NCI-H2227 treated with DMSO at 0.1 percent for 48 hours (cell line): Measurements from ENCODE around the gene APOB.
A peak's percentile ranks its signal among the peaks of the same experiment; 100 is the strongest.

ENCODE experiments used
- DNase-seq: peaks from one replicate; lab custom pipeline; 2025; lab: John Stamatoyannopoulos, UW

Gene APOB

DNA sequence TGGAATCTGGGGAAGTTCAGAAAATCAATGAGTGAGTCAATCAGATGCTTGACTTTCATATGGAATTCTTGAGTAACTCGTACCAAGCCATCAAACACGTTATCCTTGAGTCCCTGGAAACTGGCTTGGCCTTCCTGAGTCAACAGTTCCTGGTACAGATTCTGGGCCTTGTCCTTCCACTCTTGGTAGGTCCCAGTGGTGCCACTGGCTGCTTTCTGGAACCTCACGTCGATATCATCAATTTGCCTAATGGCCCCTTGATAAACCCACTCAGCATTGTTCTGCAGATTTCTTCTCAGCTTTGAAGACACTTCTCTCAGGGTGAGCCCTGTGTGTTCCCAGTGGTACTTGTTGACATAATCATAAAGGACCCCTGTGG lies 41.1 kb downstream of the APOB start:
- no peak for DNase-seq

DNA sequence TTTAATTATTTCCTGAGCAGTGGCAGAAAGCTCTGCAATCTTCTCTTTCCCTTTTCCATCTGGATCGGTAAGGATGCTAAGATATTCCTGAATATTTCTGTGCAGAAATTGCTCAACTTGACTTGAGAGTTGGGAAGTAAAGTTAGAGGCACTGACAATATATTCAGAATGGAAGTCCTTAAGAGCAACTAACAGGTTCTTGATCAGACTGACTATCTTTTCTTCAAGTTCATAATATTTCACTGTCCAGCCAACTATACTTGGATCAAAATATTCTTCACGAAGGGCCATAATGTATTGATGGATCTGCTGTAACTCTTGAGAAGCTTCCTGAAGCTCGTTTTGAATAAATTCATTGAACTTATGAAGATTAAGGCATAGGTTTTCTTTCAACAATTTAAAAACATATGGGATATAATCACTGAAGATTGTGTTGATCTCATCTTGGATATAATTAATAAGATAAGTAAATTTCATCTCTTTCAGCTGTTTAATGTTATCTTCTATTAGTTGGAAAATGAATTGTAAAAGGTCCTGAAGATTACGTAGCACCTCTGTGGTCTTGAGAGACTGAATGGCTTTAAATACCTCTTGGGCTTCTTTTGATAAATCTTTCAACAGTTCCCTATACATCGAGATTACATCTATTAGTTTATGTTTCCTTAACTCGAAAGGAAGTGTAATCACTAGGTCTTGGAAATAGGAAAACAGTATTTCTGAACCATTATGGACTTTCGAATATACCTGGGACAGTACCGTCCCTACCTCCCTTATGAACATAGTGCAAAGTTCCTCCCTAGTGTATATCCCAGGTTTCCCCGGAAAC lies 41.7 kb downstream of the APOB start:
- no peak for DNase-seq

GRCh38 chr2:21001225-21001946 lies 42.5 kb downstream of the APOB start:
- no peak for DNase-seq

DNA sequence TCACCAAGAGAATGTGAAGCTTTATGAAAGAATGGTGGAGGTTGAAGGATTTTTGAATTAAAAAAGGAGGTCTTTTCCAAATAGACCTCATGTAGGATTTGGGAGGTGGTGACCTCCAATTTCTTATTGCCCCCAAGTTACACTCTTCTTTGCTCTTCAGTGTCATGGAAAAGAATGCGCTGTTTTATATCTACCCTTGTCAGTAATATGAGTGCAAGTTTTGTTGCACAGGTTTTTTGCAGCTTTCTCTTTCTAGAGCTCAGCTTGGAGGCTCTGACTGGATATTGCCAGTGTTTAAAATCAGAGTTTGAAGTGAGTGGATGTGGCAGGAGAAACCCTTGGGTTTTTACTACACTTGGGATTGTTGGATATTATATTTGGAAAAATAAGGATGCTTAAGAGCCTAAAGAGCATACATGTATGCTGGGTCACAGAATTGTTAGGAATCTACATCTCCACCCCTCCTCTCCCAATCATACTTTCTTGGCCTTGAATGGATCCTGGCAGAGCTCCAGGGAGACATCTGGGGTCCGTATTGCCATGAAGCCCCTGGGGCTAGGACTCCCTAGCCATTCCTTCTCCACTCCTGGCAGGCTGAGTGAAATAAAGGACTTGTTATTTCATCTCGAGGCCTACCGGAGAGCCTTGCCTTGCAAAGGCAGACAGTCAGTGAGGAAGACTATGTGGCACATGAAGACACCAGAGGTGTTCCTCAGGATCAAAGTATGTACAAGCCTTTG lies 43.8 kb downstream of the APOB start:
- DNase-seq, result no peak

DNA sequence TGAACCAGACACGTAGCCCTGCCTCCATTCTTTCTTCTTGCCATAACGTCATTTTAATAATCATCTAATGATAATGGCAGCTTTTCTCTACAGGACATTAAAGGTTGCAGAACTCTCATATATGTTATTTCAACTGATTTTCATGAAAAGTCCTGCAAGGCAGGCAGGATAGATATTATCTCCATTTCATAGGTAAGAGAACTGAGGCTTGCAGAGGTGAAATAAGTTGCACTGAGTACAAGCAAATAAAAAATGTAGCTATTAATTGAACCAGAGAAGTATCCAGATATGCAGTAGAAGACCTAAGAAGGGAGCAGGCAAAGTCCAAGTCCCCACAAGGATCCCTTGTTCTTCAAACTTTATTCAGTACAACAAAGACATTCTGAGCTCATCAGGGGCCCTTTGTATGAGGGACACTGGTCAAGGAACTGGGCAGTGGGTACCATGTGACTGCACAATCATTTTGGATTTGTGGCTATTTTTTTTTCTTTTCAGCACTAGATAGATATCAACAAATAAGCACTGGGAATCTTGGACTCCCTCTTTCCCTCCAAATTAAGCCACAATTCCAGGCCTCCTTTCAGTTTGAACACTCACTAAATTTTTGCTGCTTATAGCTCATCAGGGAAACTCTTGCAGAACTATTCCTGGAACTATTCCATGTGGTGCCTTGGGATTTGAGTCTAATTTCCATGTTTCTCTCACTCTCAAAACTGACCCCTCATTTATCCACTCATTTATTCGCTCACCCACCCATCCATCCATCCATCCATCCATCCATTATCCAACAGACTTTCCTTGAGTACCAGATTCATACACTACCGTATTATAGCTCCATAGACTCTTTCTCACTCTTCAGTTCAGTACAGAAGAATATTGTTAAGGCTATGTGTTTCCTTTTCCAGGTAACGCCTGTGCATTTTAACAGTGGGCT lies 44.6 kb downstream of the APOB start:
- no peak for DNase-seq

- DNase-seq, result no peak
Measured at GRCh38 chr2:20997953-20998722, 45.7 kb downstream of the APOB start.

DNA sequence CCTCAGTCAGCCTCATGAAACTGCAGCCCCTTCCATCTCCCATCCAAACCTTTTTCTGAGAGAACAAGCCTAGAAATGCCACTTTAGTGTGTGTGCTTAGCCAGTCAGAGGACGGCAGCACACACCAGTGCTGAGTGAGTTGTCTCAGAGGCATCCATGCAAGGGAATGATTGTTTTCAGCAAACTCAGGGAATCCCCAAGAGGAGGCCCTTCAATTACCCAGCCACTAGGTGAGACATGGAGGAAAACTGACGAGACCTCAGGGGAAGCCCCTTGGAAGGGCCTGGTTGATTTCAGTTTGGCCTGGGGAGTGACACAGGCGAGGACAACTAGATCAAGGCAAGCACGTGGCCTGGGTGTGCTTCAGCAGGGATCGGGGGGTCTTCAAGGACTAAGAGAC lies 49.7 kb downstream of the APOB start:
- DNase-seq, result no peak

GRCh38 chr2:20992201-20992711 lies 51.6 kb downstream of the APOB start:
- DNase-seq, result no peak

DNA sequence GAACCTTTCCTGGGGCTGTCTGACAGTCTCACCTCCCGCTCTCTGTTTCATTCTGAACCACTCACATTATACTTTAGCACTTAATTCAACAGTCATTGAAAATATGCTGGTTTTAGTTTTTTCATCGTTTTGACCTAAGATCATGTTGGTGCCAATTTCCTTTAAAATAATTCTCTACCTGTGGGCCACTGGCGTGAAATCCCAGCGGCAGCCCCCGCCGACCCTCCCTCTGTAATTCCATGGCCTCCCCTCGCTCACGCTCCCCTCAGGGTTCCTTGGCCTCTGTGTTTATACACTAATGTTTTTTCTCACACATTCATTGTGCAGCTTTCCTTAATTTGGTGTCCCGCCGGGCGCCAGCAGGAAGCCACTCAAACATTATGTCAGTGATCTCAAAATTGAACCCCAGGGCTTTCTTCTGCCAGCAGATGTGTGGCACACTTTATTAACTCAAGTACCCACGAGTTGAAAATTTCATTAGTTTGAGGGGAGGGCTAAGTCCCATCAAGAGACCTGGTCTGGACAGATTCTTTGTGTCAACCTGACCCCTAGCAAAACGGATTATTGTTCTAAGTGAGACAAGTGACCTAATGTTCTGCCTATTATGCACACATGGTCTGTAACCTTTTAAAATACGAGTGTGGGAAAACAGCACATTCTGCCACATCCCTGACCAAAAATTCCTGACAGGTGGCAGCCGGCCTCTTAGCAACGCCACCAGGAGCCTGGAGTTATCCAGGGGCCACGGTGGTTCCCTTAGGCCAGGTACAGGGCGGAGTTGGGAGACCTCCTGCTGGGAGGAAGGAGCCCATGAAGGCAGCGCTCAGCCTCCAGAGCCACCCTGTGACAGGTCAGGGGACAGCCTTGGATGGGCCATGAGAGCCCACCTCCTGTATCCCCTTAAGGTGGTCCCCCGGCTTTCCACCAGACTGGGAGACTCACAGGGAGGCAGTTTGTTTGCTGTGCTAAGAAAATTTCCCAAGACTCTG lies 53.1 kb downstream of the APOB start:
- peak; percentile 57 for DNase-seq

DNA sequence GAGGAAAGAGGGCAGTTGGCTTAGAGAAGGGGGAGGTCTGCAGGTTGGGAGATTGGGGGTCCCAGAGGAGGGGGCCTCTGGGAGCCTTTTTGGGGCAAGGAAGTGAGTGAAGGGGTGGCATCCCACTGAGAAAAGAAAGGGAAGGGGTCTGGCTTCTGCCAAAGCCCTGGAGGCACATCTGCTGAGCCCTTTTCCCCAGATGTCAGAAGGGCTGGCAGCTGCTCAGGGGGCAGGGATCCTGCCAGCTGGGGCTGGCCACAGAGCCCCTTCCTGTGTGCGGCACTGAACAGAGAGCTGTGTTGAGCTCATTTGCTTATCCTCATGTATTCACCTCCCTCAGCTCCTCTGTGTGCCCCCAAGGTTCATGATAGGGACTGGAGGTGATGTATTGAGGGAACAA lies 54.5 kb downstream of the APOB start:
- DNase-seq, result no peak

- no peak for DNase-seq
Measured at GRCh38 chr2:20988905-20989304, 55.0 kb downstream of the APOB start.

DNA sequence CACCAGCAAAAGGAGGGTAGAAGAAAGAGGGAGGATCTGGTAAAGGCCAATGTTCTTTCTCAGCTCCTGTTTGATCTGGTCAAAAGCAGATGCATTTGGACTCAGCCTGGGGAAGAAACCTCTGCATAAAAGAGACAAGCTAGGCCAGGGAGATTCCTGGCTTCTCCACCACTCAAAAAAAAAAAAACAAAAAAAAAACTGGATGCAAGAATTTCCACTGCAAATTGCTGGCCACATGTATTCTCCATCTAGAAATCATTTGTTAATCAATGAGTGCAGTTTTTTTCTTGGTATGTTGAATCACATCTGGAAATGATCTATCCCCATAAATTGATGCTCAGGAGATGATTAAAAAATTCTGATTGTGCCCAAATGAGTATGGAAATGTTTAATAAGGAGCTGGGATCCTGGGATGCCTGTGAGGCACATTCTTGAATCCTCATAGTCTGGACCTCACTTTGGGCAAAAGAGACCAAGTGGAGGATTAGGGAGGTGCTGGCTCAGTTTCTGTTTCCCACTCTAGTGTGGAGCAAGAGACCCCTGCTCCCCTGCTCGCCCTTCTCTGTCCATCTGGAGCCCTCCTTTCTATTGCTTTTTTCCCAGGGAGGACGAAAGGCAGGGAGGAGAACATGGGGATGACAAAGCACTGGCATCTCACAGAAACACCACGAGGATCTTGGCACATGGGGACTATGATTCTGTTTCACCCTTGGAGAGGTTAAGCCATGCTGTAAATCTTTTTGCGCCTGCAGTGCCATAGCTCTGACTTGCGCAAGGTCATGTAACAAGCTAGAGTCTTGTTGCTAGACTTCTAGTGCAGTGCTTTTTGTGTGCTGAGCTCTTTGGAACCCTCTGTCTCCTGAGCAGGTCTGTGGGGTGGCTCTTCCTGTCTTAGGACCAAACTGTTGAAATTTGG lies 57.6 kb downstream of the APOB start:
- DNase-seq, result no peak

DNA sequence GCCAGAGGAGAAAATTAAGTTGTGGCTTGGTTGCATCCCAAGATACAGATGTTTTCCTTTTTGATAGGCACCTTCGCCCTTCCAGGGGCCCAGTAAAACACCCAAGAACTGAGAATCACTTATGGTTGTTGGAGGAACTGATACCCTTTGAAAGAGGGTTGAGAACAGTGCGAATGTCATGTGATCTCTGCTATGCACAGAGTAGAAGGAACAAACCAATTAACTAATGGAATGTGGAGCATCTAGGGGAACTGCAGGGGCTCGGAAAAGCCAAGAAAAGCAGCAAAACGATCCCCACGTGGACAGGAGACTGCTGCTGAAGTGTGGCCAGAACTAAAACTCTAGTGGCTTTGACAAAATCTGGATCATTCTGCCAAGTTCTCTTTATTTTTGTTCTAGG lies 58.8 kb downstream of the APOB start:
- DNase-seq, result no peak

- DNase-seq, result no peak
Measured at GRCh38 chr2:20984408-20984807, 59.5 kb downstream of the APOB start.

DNA sequence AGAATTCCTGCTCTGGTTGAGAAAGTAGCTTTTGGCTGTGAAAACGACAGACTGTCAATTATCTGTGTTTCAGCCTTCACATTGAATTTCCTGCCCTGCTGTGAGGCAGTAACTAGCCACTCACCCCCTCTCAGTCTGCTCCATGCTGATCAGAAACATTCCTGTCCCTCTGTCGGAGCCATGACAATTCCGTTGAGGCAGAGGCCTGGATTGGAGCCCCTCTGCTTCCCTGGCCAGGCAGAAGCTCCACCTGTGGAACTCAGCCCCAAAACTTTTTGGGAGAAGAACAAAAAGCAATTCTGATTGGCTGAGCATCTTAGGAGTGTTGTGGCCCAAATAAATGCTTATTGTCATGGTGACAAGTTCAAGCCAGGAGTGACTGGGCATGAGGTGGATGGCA lies 60.0 kb downstream of the APOB start:
- DNase-seq, result no peak

DNA sequence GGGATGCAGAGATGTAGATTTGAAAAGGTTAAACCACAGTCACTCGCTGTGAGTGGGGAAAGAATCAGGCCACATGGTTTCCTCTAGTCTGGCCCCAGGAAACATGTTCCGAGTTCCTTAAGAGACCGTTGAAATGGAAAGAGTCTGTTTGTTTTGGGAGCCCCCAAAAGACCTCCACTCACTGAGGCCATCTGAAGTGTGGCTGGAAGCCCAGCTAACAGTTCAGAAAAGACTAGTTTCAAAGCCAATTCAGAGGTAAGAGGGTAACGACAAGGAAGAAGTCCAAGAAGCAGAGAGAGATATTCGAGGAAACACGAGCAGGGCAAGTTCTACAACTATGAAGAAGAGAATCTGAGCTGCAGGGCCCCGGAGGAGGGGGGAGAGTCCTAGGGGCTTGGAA lies 61.0 kb downstream of the APOB start:
- no peak for DNase-seq

DNA sequence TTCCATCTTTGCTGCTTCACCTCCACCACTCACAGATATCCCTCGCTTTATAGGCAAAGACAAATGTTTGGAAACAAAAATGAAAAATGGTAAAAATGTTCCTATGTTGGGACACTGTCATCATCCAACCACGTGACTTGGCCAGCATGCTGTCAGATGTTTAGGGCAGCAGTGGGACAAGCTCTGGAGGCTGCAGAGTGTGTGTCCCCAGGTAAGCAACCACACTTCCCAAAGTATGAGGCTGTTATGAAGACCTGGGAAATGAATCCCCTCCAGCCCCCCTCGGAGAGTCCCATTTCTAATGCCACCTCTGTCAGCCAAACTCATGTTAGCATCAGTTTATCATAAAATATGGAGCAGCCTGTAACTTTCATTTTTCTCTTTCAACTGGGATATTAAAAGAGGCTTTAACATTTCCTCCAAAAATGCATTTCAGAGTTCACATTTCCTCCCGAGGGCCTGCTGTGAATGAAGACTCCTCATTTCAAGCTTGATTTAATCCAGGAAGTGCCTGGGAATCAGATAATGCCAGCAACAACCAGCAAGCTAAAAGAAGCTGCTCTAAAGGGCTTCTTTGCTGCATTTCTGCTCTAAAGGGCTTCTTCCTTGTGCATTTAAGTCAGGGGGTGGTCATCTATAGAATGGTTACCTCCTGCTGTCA lies 66.2 kb downstream of the APOB start:
- DNase-seq, result no peak

GRCh38 chr2:20976527-20976926 lies 67.3 kb downstream of the APOB start:
- no peak for DNase-seq
